Endothelial cell of umbilical vein (primary cell): Measurements from ENCODE around the gene MDFI.

Experiments used
- MYC ChIP-seq: IDR thresholded peaks from one replicate; pipeline ENCODE4 v1.6.1; 2011; ENCODE audit warnings: mild to moderate bottlenecking, low read depth, low read length
- POLR2A ChIP-seq: IDR thresholded peaks from 2 replicates; pipeline ENCODE4 v1.6.1; 2012; ENCODE audit warnings: low read depth, mild to moderate bottlenecking, control low read depth, low read length
- TF ChIP-seq, protein P1 (sequence below), 2 donors: IDR thresholded peaks; 1 replicate in 1 of 2; 2 replicates in 1 of 2; pipeline ENCODE4 v1.5.1; 2011; ENCODE audit warnings: low read length in 2 of 2, mild to moderate bottlenecking in 2 of 2, moderate library complexity in 2 of 2, control low read depth in 1 of 2, inconsistent platforms in 1 of 2, low read depth in 1 of 2; ENCODE audit not compliant: insufficient read depth in 1 of 2; ENCODE audit errors: extremely low read depth in 1 of 2

DNA sequence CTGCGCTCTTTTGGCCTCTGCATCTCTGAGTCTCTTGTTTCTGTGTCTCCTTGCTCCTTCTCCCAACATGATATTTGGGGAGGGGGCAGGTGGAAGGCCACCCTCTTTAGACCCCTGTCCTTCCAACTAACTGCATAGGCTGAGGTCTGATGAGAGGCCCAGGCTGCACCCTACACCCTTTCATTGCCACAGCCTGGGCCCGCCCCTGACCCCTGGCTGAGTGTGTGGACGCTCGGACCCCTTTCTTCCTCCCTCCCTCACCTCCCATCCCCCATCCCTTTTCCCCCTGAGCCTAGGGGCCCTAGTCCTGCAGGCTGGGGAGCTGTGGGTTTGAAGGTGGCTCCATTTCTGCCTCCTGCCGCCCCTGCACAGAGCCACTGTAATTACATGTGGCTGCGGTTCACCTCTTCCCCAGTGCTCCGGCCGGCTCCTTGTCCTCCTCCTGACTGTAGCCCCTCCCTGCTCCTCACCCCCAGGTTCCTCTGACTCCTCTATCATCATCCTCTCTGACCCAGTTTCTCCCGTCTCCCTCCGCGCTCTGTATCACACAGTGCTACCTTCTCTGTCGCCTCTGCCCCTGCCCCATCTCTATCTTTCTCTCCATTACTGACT, 6.8 kb downstream of the MDFI start:
- TF ChIP-seq, protein P1, sequence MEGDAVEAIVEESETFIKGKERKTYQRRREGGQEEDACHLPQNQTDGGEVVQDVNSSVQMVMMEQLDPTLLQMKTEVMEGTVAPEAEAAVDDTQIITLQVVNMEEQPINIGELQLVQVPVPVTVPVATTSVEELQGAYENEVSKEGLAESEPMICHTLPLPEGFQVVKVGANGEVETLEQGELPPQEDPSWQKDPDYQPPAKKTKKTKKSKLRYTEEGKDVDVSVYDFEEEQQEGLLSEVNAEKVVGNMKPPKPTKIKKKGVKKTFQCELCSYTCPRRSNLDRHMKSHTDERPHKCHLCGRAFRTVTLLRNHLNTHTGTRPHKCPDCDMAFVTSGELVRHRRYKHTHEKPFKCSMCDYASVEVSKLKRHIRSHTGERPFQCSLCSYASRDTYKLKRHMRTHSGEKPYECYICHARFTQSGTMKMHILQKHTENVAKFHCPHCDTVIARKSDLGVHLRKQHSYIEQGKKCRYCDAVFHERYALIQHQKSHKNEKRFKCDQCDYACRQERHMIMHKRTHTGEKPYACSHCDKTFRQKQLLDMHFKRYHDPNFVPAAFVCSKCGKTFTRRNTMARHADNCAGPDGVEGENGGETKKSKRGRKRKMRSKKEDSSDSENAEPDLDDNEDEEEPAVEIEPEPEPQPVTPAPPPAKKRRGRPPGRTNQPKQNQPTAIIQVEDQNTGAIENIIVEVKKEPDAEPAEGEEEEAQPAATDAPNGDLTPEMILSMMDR (IDR thresholded peaks at IDR 0.05; ENCODE audit: extremely low read depth in 1 of 2, insufficient read depth in 1 of 2, low read depth in 1 of 2, low read length in 2 of 2): no peak
- TF ChIP-seq MYC (no peak), POLR2A (no peak)
